Endothelial cell of umbilical vein (primary cell): Measurements from ENCODE around the gene EP400.

Experiments used
- CTCF ChIP-seq, 2 donors: IDR thresholded peaks; 1 replicate in 1 of 2; 2 replicates in 1 of 2; pipeline ENCODE4 v1.5.1; 2011; ENCODE audit warnings: low read length in 2 of 2, mild to moderate bottlenecking in 2 of 2, moderate library complexity in 2 of 2, control low read depth in 1 of 2, inconsistent platforms in 1 of 2, low read depth in 1 of 2; ENCODE audit not compliant: insufficient read depth in 1 of 2; ENCODE audit errors: extremely low read depth in 1 of 2
- EZH2 ChIP-seq: IDR thresholded peaks from 2 replicates; pipeline ENCODE4 v1.6.1; 2012; ENCODE audit warnings: borderline replicate concordance, low read depth, mild to moderate bottlenecking, moderate library complexity, low read length, inconsistent platforms; ENCODE audit not compliant: severe bottlenecking
- JUN ChIP-seq: IDR thresholded peaks from 2 replicates; pipeline ENCODE4 v1.6.1; 2011; ENCODE audit warnings: borderline replicate concordance, low read depth; ENCODE audit not compliant: insufficient read length, insufficient read depth
- MAX ChIP-seq: IDR thresholded peaks from 2 replicates; pipeline ENCODE4 v1.6.1; 2011; ENCODE audit not compliant: insufficient read depth, insufficient read length
- MYC ChIP-seq: IDR thresholded peaks from one replicate; pipeline ENCODE4 v1.6.1; 2011; ENCODE audit warnings: mild to moderate bottlenecking, low read depth, low read length
- POLR2A ChIP-seq: IDR thresholded peaks from 2 replicates; pipeline ENCODE4 v1.6.1; 2012; ENCODE audit warnings: low read depth, mild to moderate bottlenecking, control low read depth, low read length
- POLR2AphosphoS5 ChIP-seq: IDR thresholded peaks from 2 replicates; pipeline ENCODE4 v1.6.1; 2012; ENCODE audit warnings: low read depth, mild to moderate bottlenecking, control low read depth, low read length, moderate library complexity; ENCODE audit not compliant: insufficient read depth

- TF ChIP-seq CTCF (IDR thresholded peaks at IDR 0.05; ENCODE audit: extremely low read depth in 1 of 2, insufficient read depth in 1 of 2, low read depth in 1 of 2, low read length in 2 of 2): no peak
- TF ChIP-seq POLR2A: no peak
- TF ChIP-seq POLR2AphosphoS5: no peak
- no peak for TF ChIP-seq JUN
- no peak for TF ChIP-seq MYC
- TF ChIP-seq EZH2: no peak
- no peak for TF ChIP-seq MAX
These were observed 146.0 kb downstream of the EP400 start for GRCh38 chr12:132095520-132096409.
